ENCODE results near the gene KASH5.
"Not testable (repeated sequence)": the region's sequence is repeated elsewhere in the genome, so short reads cannot be mapped to it uniquely, and the experiment has no call there.

The KASH5 gene

GRCh38 chr19:49436381-49437017 is 48.5 kb downstream of the KASH5 start:
- DNase-seq (ENCODE audit: low spot score), result no peak

GRCh38 chr19:49437231-49437630 is 49.2 kb downstream of the KASH5 start:
- no peak for DNase-seq (ENCODE audit: low spot score)

GRCh38 chr19:49438261-49438660 is 50.2 kb downstream of the KASH5 start:
- DNase-seq (ENCODE audit: low spot score), result no peak

GRCh38 chr19:49439836-49440235 is 51.8 kb downstream of the KASH5 start:
- no peak for DNase-seq (ENCODE audit: low spot score)

GRCh38 chr19:49440439-49441209 is 52.6 kb downstream of the KASH5 start:
- no peak for DNase-seq (ENCODE audit: low spot score)

- DNase-seq (ENCODE audit: low spot score), result no peak
Observed at GRCh38 chr19:49441210-49441959, 53.3 kb downstream of the KASH5 start, which contains the start of gene SLC17A7. TSS of gene SLC17A7 (minus strand) at chr19:49441527. CDS start at chr19:49441379, 148 bp downstream.

- no peak for DNase-seq (ENCODE audit: low spot score)
Observed at GRCh38 chr19:49441960-49442350, 53.9 kb downstream of the KASH5 start.

GRCh38 chr19:49442354-49442753 is 54.3 kb downstream of the KASH5 start:
- DNase-seq (ENCODE audit: low spot score), result no peak

- peak; percentile 91 for DNase-seq (ENCODE audit: low spot score)
Observed at GRCh38 chr19:49442771-49443365, 54.8 kb downstream of the KASH5 start.

- DNase-seq (ENCODE audit: low spot score), result peak; percentile 96
Observed at GRCh38 chr19:49443366-49444099, 55.5 kb downstream of the KASH5 start.

- not testable (repeated sequence) for DNase-seq (ENCODE audit: low spot score)
Observed at GRCh38 chr19:49444100-49444700, 56.2 kb downstream of the KASH5 start.

- DNase-seq (ENCODE audit: low spot score), result peak; percentile 53
Observed at GRCh38 chr19:49445997-49446396, 57.9 kb downstream of the KASH5 start.

GRCh38 chr19:49447485-49448431 is 59.7 kb downstream of the KASH5 start:
- DNase-seq (ENCODE audit: low spot score), result no peak

- DNase-seq (ENCODE audit: low spot score), result no peak
Observed at GRCh38 chr19:49448432-49448786, 60.4 kb downstream of the KASH5 start.

- no peak for DNase-seq (ENCODE audit: low spot score)
Observed at GRCh38 chr19:49450405-49450804, 62.4 kb downstream of the KASH5 start.

- peak; percentile 100 for DNase-seq (ENCODE audit: low spot score)
Observed at GRCh38 chr19:49451430-49452181, 63.6 kb downstream of the KASH5 start, which contains the start of gene PIH1D1. TSS of gene PIH1D1 (minus strand) at chr19:49451814. CDS start at chr19:49451574, 240 bp downstream.

- DNase-seq (ENCODE audit: low spot score), result peak; percentile 97
Observed at GRCh38 chr19:49453013-49453756, 65.1 kb downstream of the KASH5 start, which contains the start of gene ALDH16A1. TSS of gene ALDH16A1 (plus strand) at chr19:49453225. CDS start at chr19:49453332, 107 bp downstream.

- no peak for DNase-seq (ENCODE audit: low spot score)
Observed at GRCh38 chr19:49453757-49454240, 65.8 kb downstream of the KASH5 start.
